ENCODE measurements around the gene ZPBP2.
"Not testable (repeated sequence)": the region's sequence is repeated elsewhere in the genome, so short reads cannot be mapped to it uniquely, and the experiment has no call there.

Gene ZPBP2, protein sequence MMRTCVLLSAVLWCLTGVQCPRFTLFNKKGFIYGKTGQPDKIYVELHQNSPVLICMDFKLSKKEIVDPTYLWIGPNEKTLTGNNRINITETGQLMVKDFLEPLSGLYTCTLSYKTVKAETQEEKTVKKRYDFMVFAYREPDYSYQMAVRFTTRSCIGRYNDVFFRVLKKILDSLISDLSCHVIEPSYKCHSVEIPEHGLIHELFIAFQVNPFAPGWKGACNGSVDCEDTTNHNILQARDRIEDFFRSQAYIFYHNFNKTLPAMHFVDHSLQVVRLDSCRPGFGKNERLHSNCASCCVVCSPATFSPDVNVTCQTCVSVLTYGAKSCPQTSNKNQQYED

DNA sequence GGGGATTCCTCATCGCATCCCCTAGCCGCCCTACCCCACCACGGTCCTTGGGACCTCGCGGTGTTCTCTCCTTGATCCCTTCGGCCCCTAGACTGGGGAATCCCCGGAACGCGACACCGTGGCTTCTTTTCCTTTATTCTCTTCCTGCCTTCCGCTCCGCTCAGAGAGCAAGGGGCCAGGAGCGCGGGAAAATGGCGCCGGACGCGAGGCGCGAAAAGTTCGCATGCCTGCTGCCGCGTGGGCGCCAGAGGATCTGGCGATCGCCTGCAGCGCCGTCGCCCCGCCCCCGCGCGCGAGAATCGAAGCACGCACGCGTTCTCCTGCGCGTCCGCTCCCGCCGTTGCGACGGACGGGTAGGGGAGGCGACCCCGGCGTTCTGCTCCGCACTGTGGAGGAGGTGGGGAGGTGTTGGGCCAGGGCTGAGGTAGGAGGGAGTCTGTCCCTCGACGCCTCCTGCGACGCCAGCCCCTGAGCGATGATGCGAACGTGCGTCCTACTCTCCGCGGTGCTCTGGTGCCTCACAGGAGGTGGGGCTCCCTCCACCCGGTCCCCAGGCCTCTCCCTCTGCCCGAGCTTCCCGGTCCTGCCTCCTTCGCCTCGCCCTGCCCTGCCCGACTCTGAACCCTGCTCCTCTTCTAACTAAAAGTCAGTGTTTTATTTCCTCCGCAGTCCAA lies at the start of gene ZPBP2:
Gene ZPBP2 (plus strand): TSS at position 323 of the 674 bp plus-strand sequence. CDS start 153 bp downstream, at position 476.
- no peak for DNase-seq (ENCODE audit: low spot score)

DNA sequence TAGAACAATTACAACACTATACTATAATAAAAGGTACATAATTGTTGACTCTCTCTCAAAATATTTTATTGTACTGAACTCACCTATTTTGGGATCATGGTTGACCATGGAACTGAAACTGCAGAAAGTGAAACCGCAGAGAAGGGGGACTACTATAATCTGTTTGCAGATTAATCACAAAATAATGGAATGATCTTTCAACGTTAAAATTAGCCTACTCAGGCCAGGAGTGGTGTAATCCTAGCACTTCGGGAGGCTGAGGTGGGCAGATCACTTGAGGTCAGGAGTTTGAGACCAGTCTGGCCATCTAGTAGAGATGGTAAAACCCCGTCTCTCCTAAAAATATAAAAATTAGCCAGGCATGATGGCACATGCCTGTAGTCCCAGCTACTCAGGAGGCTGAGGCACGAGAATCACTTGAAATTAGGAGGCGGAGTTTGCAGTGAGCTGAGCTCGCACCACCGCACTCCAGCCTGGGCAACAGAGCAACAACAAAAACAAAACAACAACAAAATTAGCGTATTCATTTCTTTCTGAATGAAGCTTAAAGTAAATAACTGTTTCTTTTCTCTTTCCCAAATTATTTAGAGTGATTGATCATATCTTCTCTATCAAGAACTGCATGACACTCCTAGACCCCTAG lies 49.5 kb upstream of the ZPBP2 start:
- no peak for DNase-seq (ENCODE audit: low spot score)

- DNase-seq (ENCODE audit: low spot score): no peak
These were observed 47.5 kb upstream of the ZPBP2 start for GRCh38 chr17:39820541-39820940.

GRCh38 chr17:39820987-39821386 lies 47.0 kb upstream of the ZPBP2 start:
- DNase-seq (ENCODE audit: low spot score): no peak

DNA sequence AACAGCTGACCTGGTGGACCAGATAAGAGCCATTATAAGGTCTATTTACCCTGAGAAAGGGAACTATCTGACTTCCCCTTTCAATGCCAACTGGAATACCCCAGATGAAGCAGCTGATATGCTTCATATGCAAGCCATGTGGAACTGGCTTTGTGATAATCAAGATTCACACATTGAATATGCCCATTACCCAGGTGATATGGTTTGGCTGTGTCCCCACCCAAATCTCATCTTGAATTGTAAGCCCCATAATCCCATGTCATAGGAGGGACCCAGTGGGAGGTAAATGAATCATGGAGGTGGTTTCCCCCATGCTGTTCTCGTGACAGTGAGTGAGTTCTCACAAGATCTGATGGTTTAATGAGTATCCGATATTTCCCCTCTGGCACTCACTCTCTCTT lies 46.0 kb upstream of the ZPBP2 start:
- DNase-seq (ENCODE audit: low spot score): no peak

GRCh38 chr17:39823407-39824054 lies 44.5 kb upstream of the ZPBP2 start:
- no peak for DNase-seq (ENCODE audit: low spot score)

- DNase-seq (ENCODE audit: low spot score): no peak
These were observed 41.7 kb upstream of the ZPBP2 start for GRCh38 chr17:39826334-39826733.

DNA sequence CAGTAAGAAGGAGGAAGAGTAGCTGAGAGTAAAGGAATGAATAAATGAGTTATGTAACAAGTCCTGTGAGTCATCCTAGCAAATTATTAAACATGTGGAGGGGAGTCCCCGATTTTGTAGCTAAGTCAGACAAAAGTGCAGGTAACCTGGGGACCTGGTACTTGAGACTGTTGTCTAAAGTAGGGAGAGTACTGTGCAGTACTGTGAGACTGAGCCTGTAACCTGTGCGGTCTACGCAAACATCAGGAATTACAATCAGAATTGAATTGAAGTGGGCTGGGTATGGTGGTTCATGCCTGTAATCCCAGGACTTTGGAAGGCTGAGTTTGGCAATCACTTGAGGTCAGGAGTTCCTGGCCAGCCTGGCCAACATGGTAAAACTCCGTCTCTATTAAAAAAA lies 39.6 kb upstream of the ZPBP2 start:
- no peak for DNase-seq (ENCODE audit: low spot score)

- no peak for DNase-seq (ENCODE audit: low spot score)
These were observed 36.4 kb upstream of the ZPBP2 start for GRCh38 chr17:39831588-39831987.

- DNase-seq (ENCODE audit: low spot score): no peak
These were observed 34.0 kb upstream of the ZPBP2 start for GRCh38 chr17:39834017-39834416.

- DNase-seq (ENCODE audit: low spot score): no peak
These were observed 32.8 kb upstream of the ZPBP2 start for GRCh38 chr17:39835038-39835786.

- DNase-seq (ENCODE audit: low spot score): no peak
These were observed 31.9 kb upstream of the ZPBP2 start for GRCh38 chr17:39836117-39836516.

DNA sequence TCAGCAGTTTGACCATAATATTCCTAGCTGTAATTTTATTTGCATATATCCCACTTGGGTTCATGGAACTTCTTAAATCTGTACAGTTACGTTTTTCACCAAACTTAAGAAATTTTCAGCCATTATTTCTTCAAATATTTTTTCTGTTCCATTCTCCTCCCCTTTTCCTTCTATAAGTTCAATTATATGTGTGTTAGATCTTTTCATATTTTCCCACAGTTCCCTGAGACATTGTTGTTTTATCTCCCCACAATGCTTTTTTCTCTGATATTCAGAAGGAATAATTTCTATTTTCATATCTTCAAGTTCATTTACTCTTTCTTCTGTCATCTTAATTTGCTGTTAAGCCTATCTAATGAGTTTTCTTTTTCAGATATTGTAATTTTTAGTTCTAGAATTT lies 29.9 kb upstream of the ZPBP2 start:
- no peak for DNase-seq (ENCODE audit: low spot score)

DNA sequence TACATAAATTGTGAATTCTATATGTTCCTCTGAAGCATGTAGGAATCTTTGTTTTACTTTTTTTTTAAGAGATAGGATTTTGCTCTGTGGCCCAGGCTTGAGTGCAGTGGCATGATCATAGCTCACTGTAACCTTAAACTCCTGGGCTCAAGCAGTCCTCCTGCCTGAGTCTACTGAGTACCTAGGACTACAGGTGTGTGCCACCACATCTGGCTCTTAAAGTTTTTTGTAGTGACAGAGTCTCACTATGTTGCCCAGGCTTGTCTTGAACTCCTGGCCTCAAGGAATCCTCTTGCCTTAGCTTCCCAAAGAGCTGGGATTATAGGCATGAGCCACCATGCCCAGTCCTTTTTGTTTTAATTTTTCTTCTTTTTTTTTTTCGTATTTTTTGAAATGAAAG lies 29.2 kb upstream of the ZPBP2 start:
- no peak for DNase-seq (ENCODE audit: low spot score)

DNA sequence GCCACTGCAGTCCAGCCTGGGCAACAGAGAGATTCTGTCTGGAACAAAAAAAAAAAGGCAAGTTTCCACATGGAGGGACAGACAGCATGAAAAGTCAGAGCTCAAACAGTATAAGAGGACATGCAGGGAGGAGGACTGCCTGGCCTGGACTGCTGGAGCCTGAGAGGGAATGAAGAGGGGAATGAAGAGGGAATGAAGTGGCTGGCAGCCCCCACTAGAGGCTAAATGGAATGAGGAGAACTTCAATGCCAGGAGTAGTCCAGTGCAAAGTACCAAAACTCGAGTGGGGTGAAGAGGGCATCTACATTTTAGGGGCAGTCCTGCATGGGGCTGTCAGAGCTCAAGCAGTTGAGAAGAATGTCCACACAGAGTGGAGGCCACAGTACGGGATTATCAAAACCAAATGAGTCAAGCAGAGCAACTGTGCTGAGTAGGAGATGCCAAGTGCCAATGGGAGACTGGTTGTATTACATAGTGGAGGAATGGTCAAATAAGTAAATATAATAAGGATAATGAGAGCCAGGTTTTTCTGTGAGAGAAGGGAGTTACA lies 26.8 kb upstream of the ZPBP2 start:
- DNase-seq (ENCODE audit: low spot score): no peak

GRCh38 chr17:39845052-39845846 lies 22.8 kb upstream of the ZPBP2 start:
- no peak for DNase-seq (ENCODE audit: low spot score)

GRCh38 chr17:39846205-39846604 lies 21.8 kb upstream of the ZPBP2 start:
- DNase-seq (ENCODE audit: low spot score): no peak

DNA sequence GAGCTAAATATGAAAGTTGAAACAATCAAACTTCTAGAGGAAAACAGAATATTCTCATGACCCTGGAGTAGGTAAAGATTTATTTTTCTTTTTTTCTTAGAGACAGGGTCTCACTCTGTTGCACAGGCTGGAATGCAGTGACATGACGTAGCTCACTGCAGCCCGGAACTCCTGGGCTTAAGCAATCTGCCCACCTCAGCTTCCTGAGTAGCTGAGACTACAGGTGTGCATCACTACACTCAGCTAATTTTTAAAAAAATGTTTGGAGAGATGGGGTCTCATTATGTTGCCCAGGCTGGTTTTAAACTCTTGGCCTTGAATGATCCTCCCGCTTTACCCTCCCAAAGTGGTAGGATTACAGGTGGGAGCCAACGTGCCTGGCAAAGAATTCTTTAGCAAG lies 19.4 kb upstream of the ZPBP2 start:
- no peak for DNase-seq (ENCODE audit: low spot score)

DNA sequence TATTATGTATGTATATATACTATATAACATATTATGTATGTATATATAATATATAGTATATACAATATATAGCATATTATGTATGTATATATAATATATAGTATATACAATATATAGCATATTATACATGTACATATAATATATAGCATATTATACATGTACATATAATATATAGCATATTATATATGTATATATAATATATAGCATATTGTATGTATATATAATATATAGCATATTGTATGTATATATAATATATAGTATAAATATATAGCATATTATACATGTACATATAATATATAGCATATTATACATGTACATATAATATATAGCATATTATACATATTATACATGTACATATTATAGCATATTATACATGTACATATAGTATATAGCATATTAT lies 17.8 kb upstream of the ZPBP2 start:
- DNase-seq (ENCODE audit: low spot score): not testable (repeated sequence)

DNA sequence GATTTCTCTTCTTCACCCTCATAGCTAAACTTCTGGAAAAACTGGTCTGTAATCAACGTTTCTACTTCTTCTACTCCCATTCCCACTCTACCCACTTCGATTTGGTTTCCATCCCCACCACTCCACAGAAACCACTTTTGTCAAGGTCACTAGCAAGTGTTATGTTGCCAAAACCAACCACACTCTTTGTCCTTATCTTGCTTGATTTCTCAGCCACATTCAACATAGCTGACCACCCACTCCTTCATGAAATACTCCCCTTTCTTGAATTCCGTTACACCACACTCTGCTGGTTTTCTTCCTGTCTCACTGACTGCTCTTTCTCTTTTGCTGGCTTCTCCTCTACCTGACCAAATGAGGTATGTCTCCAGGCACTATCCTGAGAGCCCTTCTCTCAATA lies 15.8 kb upstream of the ZPBP2 start:
- DNase-seq (ENCODE audit: low spot score): no peak

GRCh38 chr17:39854909-39855308 lies 13.1 kb upstream of the ZPBP2 start:
- DNase-seq (ENCODE audit: low spot score): no peak
